Adrenal gland (tissue), 12 donors: Measurements from ENCODE around the gene SLC38A8. TPM values are rescaled to one million over a fixed set of nuclear protein-coding genes. Genes with fewer than 3 reads are reported as not detected.

Experiments
- DNase-seq, 7 donors: peaks; one replicate each; pipeline ENCODE4 v3.0.0-alpha.2; 2019 to 2020
- H3K27ac ChIP-seq, 5 donors: fragments of 200-600 bp; sonication (generic) in 4 of 5; 1 replicate in 3 of 5; 2 replicates in 2 of 5; pipeline versions ENCODE4 v1.5.1 to v1.8.0; 2016 to 2020; ENCODE audit warnings: mild to moderate bottlenecking in 1 of 5
- H3K27me3 ChIP-seq: fragments of 200-600 bp; 2 replicates; pipeline ENCODE4 v1.8.0; 2021
- H3K36me3 ChIP-seq, 2 donors: fragments of 200-600 bp; replicated peaks in 1 of 2; 1 replicate in 1 of 2; 2 replicates in 1 of 2; pipeline versions ENCODE4 v1.5.1 to v1.8.0; 2018 to 2022
- H3K4me1 ChIP-seq, 2 donors: fragments of 200-600 bp; replicated peaks in 1 of 2; 1 replicate in 1 of 2; 2 replicates in 1 of 2; pipeline versions ENCODE4 v1.5.1 to v1.8.0; 2018 to 2021
- H3K4me3 ChIP-seq, 4 donors: fragments of 200-600 bp; sonication (generic) in 3 of 4; one replicate each; pipeline ENCODE4 v1.5.1; 2016 to 2018
- H3K9me3 ChIP-seq, 3 donors: fragments of 200-600 bp; sonication (generic) in 1 of 3; replicated peaks in 1 of 3; 1 replicate in 2 of 3; 2 replicates in 1 of 3; pipeline versions ENCODE4 v1.5.1 to v1.8.0; 2016 to 2021
- POLR2A ChIP-seq, 2 donors: fragments of 450-650 bp; IDR thresholded peaks; one replicate each; pipeline ENCODE4 v1.6.1; 2017; ENCODE audit warnings: antibody characterized with exemption in 2 of 2, mild to moderate bottlenecking in 2 of 2, moderate library complexity in 1 of 2
- WGBS, 4 donors: extraction: QIAGEN DNeasy Blood & Tissue Kit in 2 of 4; methylation state at CpG; one replicate each; pipeline versions ENCODE4 v1.1.5 to v1.1.7; 2013 to 2017; 5-methylcytosine and 5-hydroxymethylcytosine counted together
- intact Hi-C, 2 donors: fragments of 100-400 bp; cut with DNase I; formaldehyde crosslinking; loops; one replicate each; pipeline versions ENCODE4 v1.14.1 to v1.15.0; 2022 to 2023
- polyA plus RNA-seq, 3 donors: library from polyadenylated mRNA; stranded (reverse); fragments of 200-250 nt in 2 of 3; fragments of 350-450 nt in 1 of 3; fragmentation: Illumina TruSeq in 1 of 3; extraction: RNeasy Lipid Tissue Mini Kit (QIAGEN cat#74804) in 1 of 3; gene quantifications; one replicate each; pipeline ENCODE4 v1.2.3, GENCODE V29; 2013 to 2014
- total RNA-seq, 9 donors: library from RNA; depleted of rRNA in 4 of 9; stranded (reverse); fragments of >200 nt in 4 of 9; fragments of 120-200 nt in 1 of 9; fragmentation: NEBNext Ultra II Directional in 1 of 9; extraction: Animal tissue kit (Norgen Biotek cat#: 25700) in 1 of 9; gene quantifications; one replicate each; pipeline versions ENCODE4 v1.1.0 to v1.2.4, GENCODE V29; 2013 to 2023
- TF ChIP-seq, protein P1 (sequence below), 6 experiments: fragments of 450-650 bp in 4 of 6; fragments of 200-600 bp in 2 of 6; sonication (generic) in 1 of 6; IDR thresholded peaks; 1 replicate in 5 of 6; 2 replicates in 1 of 6; pipeline versions ENCODE4 v1.5.1 to v1.8.0; 2016 to 2021; ENCODE audit warnings: antibody characterized with exemption in 6 of 6, mild to moderate bottlenecking in 2 of 6, moderate library complexity in 1 of 6
- donor health status: healthy with polysubstance abuse.
- donor health status: Bipolar disorder and iron deficiency.
- donor health status: DM: yes; HTN: yes; CAD: no.
- donor health status: DM: no; HTN: no; CAD: no.
- donor health status: DM: no; HTN: no; CAD: no.
- donor health status: DM: yes; HTN: yes; CAD: no.

The SLC38A8 gene
- total and polyA plus RNA-seq, 12 donors = 0.07 to 1.3 (median 0.60) TPM; not detected in 6

DNA sequence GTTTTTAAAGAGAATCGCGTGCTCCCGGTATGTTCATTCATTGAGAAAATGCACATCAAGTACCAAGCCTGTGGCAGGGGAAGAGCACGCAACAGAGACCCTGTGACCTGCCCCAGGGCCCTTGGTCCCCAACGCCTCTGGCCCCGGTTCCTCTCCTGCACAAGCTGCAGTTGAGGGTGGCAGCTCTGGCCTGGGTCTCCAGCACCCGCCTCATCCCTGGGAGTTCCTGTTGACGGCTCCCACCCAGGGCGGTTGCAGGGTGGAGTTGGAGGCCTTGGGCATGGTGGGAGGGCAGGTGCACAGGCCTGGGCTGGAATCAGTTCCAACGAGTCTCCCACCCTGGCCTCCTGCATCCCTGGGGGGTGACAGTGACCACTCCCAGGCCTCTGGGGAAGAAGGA lies 69.5 kb downstream of the SLC38A8 start:
- no peak for TF ChIP-seq POLR2A (IDR thresholded peaks at IDR 0.05)
- TF ChIP-seq, protein P1, sequence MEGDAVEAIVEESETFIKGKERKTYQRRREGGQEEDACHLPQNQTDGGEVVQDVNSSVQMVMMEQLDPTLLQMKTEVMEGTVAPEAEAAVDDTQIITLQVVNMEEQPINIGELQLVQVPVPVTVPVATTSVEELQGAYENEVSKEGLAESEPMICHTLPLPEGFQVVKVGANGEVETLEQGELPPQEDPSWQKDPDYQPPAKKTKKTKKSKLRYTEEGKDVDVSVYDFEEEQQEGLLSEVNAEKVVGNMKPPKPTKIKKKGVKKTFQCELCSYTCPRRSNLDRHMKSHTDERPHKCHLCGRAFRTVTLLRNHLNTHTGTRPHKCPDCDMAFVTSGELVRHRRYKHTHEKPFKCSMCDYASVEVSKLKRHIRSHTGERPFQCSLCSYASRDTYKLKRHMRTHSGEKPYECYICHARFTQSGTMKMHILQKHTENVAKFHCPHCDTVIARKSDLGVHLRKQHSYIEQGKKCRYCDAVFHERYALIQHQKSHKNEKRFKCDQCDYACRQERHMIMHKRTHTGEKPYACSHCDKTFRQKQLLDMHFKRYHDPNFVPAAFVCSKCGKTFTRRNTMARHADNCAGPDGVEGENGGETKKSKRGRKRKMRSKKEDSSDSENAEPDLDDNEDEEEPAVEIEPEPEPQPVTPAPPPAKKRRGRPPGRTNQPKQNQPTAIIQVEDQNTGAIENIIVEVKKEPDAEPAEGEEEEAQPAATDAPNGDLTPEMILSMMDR (IDR thresholded peaks at IDR 0.05) = no peak
- 75 to 86% (median 81%) methylated on average over 4 to 10 of the region's 10 CpGs for WGBS, 4 donors
- H3K9me3 ChIP-seq = peaks cover 0 to 2% (median 0%) of the 10 kb centered on the region in 3 donors
- no peak overlapping the region for H3K4me3 ChIP-seq
- no peaks in the 10 kb centered on the region for H3K27me3 ChIP-seq
- intact Hi-C loops = loop anchor here in 1 of 2 donors (5.0 kb wide), 1 partner anchor 74 kb away; no protein-coding TSS in a partner anchor
- no peak overlapping the region for H3K27ac ChIP-seq
- DNase-seq = peak in 1 of 7 donors; percentile 4
- no peaks in the 10 kb centered on the region for H3K4me1 ChIP-seq
- H3K36me3 ChIP-seq = no peaks in the 10 kb centered on the region

DNA sequence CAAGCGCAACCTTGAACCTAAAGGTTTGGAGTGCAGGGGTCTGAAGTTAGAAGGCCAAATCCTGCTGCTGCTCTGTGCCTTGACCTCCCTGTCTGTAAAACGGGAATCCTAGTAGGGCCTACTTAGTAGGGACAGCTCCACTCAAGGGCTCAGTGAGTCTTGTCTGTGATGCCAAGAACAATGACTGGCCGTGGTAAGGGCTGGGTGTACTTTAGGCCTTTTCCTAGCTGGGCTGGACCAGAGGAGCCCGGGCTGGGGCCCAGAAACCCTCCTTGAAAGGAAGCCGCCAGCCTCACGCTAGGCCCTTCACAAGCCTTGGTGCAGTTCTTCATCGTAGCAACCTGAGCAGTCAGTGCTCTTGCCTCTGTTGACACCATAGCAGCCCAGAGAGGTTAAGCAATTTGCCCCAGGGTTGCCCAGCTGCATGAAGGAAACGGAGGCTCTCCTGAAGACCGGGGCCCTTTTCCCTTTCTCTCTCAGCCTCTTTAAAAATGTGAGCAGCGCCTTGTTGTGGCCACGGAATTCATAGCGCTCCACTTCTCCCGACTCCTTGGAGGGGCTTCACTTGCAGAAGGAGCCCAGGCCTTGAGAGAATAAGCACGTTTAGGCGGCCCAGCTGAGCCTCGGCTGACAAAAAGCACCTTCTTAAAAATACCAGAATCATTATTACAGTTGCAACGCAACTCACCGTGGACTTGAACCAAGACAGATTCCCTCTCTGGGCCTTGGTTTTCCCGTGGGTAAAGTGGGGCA lies 70.2 kb downstream of the SLC38A8 start:
- no peaks in the 10 kb centered on the region for H3K27me3 ChIP-seq
- no peaks in the 10 kb centered on the region for H3K9me3 ChIP-seq
- DNase-seq = no peak
- WGBS, 4 donors = 78 to 87% (median 83%) methylated on average over 15 to 19 of the region's 19 CpGs
- H3K4me3 ChIP-seq = no peak overlapping the region
- H3K4me1 ChIP-seq = no peaks in the 10 kb centered on the region
- no peak overlapping the region for H3K27ac ChIP-seq
- no peaks in the 10 kb centered on the region for H3K36me3 ChIP-seq
- no peak for TF ChIP-seq POLR2A (IDR thresholded peaks at IDR 0.05)
- TF ChIP-seq, protein P1 (IDR thresholded peaks at IDR 0.05) = no peak
- intact Hi-C loops = loop anchor here in 1 of 2 donors (5.0 kb wide), 1 partner anchor 75 kb away; no protein-coding TSS in a partner anchor

DNA sequence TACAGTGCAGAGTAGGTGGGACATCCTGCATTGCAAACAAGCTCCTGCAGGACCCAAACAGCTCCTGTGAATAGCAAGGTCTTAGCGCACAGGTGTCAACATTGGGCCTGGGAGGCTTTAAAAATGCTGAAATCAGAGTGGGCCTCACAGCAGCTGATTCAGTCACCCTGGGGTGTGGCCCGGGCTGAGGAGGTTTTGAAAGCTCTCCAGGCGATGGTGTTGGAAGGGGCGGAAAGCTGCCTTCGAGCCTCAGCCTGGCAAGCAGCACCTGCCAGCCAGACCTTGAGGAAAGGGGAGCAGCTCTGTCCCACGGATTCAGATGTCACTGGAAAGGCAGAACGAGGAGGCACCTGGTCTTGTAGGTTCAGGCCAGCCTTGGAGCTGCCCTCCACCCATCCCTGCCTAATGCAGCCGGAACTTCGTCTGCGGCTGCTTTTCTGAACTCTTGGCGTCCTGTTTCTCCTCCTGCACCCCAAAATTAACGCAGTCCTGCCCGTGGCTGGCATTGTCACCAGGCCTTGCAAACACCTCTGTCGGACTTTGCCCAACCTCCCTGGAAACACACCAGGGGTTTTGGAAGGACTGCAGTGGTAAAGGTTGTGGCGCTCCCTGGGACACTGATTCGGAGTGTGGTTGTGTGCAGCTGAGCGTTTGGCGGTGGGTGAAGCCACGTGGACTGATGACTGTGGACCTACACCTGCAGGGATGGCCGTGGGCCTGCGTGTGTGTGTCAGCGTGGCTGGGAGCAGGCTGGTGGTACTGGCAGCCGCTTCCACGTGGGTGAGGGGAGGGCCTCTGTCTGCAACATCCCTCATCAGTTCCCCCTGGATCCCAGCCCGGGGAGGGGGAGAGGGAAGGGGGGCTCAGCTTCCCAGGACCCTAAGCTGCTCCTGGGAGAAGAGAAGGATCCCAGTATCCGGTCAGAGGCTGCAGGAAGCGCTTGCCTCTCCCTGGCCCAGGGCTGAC lies 71.1 kb downstream of the SLC38A8 start:
- Histone ChIP-seq H3K27me3 (no peaks in the 10 kb centered on the region), H3K27ac (no peak overlapping the region), H3K9me3 (no peaks in the 10 kb centered on the region), H3K36me3 (no peaks in the 10 kb centered on the region), H3K4me3 (no peak overlapping the region), H3K4me1 (no peaks in the 10 kb centered on the region)
- TF ChIP-seq POLR2A (IDR thresholded peaks at IDR 0.05) = no peak
- TF ChIP-seq, protein P1 (IDR thresholded peaks at IDR 0.05) = no peak
- no peak for DNase-seq
- WGBS, 4 donors = 76 to 83% (median 82%) methylated on average over 15 to 27 of the region's 27 CpGs
- intact Hi-C loops = loop anchor here in 1 of 2 donors (5.0 kb wide), 1 partner anchor 76 kb away; no protein-coding TSS in a partner anchor

DNA sequence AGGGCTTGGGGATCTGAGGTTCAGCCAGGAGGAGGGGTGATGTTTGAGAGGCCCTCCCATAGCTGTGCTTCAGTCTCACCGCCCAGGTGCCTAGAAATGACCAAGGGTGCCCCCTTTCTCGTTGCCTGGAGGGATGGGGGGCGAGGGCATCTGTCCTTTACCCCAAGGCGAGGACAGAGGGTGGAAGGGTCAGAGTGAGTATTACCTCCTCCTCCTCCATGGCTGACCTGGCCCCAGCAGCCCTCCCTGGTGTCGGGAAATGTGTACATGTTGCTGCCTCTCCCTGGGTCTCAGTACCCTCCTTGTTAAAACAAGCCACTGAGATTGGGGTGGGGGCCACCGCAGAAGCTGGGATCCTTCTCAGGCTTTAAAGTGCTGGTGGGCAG lies 72.2 kb downstream of the SLC38A8 start:
- TF ChIP-seq, protein P1 (IDR thresholded peaks at IDR 0.05) = no peak
- TF ChIP-seq POLR2A (IDR thresholded peaks at IDR 0.05) = no peak
- H3K27ac ChIP-seq = no peak overlapping the region
- no peaks in the 10 kb centered on the region for H3K27me3 ChIP-seq
- peaks cover 0 to 6% of the 10 kb centered on the region in 2 donors for H3K36me3 ChIP-seq
- H3K4me3 ChIP-seq = no peak overlapping the region
- WGBS, 4 donors = 79 to 91% (median 84%) methylated on average over 4 to 6 of the region's 6 CpGs
- DNase-seq = no peak
- no peaks in the 10 kb centered on the region for H3K4me1 ChIP-seq
- intact Hi-C loops = loop anchor here in 1 of 2 donors (5.0 kb wide), 1 partner anchor 77 kb away; no protein-coding TSS in a partner anchor
- H3K9me3 ChIP-seq = no peaks in the 10 kb centered on the region
